ENCODE results near the gene UBL4B.

GRCh38 chr1:110118636-110119396 is 6.6 kb downstream of the UBL4B start:
- TF ChIP-seq NFRKB (IDR thresholded peaks at IDR 0.05) (no peak), HDGF (IDR thresholded peaks at IDR 0.05; ENCODE audit: borderline replicate concordance) (no peak), BHLHE40 (IDR thresholded peaks at IDR 0.05; ENCODE audit: borderline replicate concordance) (no peak), SP1 (IDR thresholded peaks at IDR 0.05) (no peak), ARNT (IDR thresholded peaks at IDR 0.05) (no peak), L3MBTL2 (conservative IDR thresholded peaks at IDR 0.05) (no peak)
